Bronchial epithelial cell (primary cell): ENCODE data around the gene SLX9. TPM values are rescaled to one million over a fixed set of nuclear protein-coding genes. Genes with fewer than 3 reads are reported as not detected.

ENCODE experiments used
- DNase-seq: peaks from one replicate; pipeline ENCODE4 v3.0.0-alpha.2; 2010; ENCODE audit warnings: low read depth
- FAIRE-seq: peaks from 2 replicates; lab custom pipeline; 2011; peaks lifted over from hg19 to GRCh38; lab: Jason Lieb, UNC
- H3K27me3 ChIP-seq: 2 replicates; pipeline ENCODE4 v1.5.1; 2011; ENCODE audit warnings: low read length; ENCODE audit not compliant: control insufficient read depth, insufficient read depth
- H3K36me3 ChIP-seq: 2 replicates; pipeline ENCODE4 v1.5.1; 2011; ENCODE audit warnings: low read length; ENCODE audit not compliant: control insufficient read depth, insufficient read depth
- H3K4me3 ChIP-seq: 2 replicates; pipeline ENCODE4 v1.5.1; 2011; ENCODE audit warnings: mild to moderate bottlenecking, low read depth, low read length, control low read depth
- total RNA-seq: library from RNA; depleted of rRNA; stranded (reverse); fragments of >200 nt; gene quantifications from 2 replicates; pipeline ENCODE4 v1.2.1, GENCODE V29; 2014
- TF ChIP-seq, protein P1 (sequence below): IDR thresholded peaks from 2 replicates; pipeline ENCODE4 v1.5.1; 2011; ENCODE audit warnings: mild to moderate bottlenecking, moderate library complexity, low read length, control low read depth, inconsistent platforms; ENCODE audit not compliant: insufficient read depth, severe bottlenecking

The SLX9 gene
- total RNA-seq, 1 donor from 2014 or later = 34.0 TPM

GRCh38 chr21:44980562-44981489 lies 41.0 kb downstream of the SLX9 start:
- TF ChIP-seq, protein P1, sequence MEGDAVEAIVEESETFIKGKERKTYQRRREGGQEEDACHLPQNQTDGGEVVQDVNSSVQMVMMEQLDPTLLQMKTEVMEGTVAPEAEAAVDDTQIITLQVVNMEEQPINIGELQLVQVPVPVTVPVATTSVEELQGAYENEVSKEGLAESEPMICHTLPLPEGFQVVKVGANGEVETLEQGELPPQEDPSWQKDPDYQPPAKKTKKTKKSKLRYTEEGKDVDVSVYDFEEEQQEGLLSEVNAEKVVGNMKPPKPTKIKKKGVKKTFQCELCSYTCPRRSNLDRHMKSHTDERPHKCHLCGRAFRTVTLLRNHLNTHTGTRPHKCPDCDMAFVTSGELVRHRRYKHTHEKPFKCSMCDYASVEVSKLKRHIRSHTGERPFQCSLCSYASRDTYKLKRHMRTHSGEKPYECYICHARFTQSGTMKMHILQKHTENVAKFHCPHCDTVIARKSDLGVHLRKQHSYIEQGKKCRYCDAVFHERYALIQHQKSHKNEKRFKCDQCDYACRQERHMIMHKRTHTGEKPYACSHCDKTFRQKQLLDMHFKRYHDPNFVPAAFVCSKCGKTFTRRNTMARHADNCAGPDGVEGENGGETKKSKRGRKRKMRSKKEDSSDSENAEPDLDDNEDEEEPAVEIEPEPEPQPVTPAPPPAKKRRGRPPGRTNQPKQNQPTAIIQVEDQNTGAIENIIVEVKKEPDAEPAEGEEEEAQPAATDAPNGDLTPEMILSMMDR = no peak

GRCh38 chr21:44982558-44983250 lies 42.9 kb downstream of the SLX9 start:
- FAIRE-seq (no peak), DNase-seq (peak; percentile 44)
- Histone ChIP-seq H3K4me3 (no peak overlapping the region), H3K27me3 (no peaks in the 10 kb centered on the region), H3K36me3 (no peaks in the 10 kb centered on the region)
- TF ChIP-seq, protein P1 = no peak

More at GRCh38 chr21:44980562-44981489, 41.0 kb downstream of the SLX9 start:
- no peak overlapping the region for H3K4me3 ChIP-seq
- H3K27me3 ChIP-seq = no peaks in the 10 kb centered on the region
- FAIRE-seq (no peak), DNase-seq (no peak)
- no peaks in the 10 kb centered on the region for H3K36me3 ChIP-seq

DNA sequence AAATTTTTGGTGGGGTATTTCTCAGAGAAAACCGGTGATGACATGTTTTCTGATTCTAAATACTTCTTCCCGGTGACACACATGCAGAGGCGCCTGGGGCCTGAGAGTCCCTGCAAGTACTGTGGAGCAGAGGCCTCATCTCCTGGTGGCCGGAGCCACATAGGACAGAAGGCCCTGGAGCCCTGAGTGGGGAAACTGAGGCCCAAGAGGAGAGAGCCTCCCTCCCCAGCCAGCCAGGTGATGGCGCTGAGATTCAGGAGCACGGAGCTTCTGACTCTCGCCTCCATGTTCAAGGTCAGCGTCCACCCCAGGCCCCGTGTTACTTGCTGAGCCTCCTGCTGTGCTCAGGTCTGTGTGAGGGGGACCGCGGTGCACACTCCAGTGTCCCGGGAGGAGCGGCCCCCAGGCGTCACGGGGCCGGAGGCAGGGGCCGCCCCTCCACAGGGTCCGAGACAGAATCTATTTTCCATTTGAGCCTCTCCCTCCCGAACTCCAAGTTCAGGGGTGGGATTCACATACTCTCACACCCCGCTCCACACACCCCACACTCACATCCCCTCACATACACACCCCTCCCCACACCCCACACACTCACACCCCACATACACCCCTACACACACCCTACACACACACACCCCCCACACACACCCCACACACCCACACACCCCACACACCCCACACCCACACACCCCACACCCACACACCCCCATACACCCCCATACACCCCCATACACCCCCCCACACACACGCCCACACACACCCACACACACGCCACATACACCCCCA lies 43.8 kb downstream of the SLX9 start:
- no peak for FAIRE-seq

DNA sequence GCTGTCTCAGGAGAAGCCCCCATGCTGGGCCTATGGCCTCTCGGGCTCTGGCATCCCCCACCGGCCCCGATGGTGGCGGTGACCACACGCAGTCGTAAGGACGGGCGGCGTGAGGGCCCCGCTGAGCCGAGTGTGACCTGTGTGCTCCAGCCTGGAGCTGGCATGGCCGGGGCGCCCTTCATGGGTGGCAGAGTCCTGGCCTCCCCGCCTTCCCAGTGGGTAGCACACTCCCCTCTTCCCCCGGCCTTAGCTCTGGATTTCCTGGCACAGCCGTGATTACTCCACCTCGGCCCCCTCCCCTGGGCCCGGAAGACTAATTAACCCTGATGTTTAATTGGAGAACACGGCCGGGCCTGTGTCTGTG lies 44.6 kb downstream of the SLX9 start:
- DNase-seq = no peak
- Histone ChIP-seq H3K4me3 (no peak overlapping the region), H3K27me3 (no peaks in the 10 kb centered on the region), H3K36me3 (no peaks in the 10 kb centered on the region)
- FAIRE-seq = no peak
- TF ChIP-seq, protein P1 = no peak

More for the DNA sequence above, 43.8 kb downstream of the SLX9 start:
- H3K4me3 ChIP-seq = no peak overlapping the region
- TF ChIP-seq, protein P1 = no peak
- no peak for DNase-seq
- no peaks in the 10 kb centered on the region for H3K27me3 ChIP-seq
- no peaks in the 10 kb centered on the region for H3K36me3 ChIP-seq

DNA sequence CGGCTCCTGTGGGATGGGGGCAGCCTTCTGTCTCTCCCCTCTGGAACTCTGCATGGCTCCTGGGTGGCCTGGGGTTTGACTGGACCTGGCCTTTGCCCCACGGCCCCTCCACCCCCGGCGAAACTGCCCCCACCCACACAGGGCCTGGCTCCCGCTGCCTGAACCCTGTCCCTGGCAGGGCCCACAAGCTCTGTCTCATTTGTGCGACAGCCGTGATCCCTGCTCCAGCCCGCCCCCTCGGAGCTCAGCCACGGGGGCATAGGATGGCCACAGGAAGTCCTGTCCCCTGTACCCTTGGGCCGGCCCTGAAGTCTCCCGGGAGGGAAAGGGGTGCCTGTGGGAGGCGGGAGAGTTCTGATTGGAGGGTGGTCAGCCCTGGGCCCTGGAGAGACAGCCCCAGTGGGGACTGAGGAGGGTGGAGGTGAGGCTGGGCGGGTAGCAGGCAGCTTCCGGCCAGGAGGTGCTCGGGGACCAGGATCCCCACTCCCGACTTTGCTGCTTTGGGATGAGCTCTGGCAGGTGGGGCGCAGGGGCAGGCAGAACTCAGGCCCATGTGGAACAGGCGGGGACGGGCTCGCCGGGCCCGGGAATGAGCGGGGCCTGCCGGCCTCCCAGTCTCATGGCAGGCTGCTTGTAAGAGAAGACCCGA lies 45.1 kb downstream of the SLX9 start:
- FAIRE-seq = no peak
- TF ChIP-seq, protein P1 = no peak
- Histone ChIP-seq H3K27me3 (no peaks in the 10 kb centered on the region), H3K36me3 (no peaks in the 10 kb centered on the region), H3K4me3 (no peak overlapping the region)
- no peak for DNase-seq
